ENCODE results near the gene SERPINA7. TPM values are rescaled to one million over a fixed set of nuclear protein-coding genes. Genes with fewer than 3 reads are reported as not detected.

SERPINA7 gene
- total RNA-seq, 1 donor from 2014 or later: not detected

DNA sequence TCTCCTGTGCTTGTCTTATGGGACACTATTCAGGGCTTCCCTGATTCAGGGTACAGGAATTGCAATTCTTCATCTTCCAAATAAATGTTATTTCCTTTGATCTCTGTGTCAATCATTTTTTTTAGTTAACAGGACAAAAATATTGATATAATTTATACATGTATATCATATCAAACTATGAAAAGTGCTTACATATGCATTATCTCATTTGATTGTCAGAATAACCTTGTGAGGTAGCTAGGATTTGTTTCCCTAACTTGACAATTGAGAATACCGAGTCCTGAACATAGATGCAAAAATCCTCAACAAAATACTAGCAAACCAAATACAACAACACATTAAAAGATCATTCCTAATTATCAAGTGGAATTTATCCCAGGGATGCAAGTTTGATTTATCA lies 11.5 kb upstream of the SERPINA7 start:
- Histone ChIP-seq H2AFZ (ENCODE audit: low read depth, low read length) (no peak overlapping the region), H3K9me3 (ENCODE audit: insufficient read depth, low read depth, low read length) (no peaks in the 10 kb centered on the region), H3K27me3 (ENCODE audit: insufficient read depth, low read length) (no peaks in the 10 kb centered on the region), H3K4me1 (ENCODE audit: insufficient read depth, low read length) (no peaks in the 10 kb centered on the region), H4K20me1 (ENCODE audit: insufficient read depth, low read length) (no peaks in the 10 kb centered on the region), H3K4me3 (ENCODE audit: insufficient read depth, low read depth, low read length) (no peak overlapping the region), H3K36me3 (ENCODE audit: insufficient read depth, low read length) (no peaks in the 10 kb centered on the region), H3K9ac (ENCODE audit: low read length) (no peak overlapping the region), H3K4me2 (ENCODE audit: low read length) (no peak overlapping the region), H3K27ac (ENCODE audit: low read depth, low read length) (no peak overlapping the region), H3K79me2 (ENCODE audit: insufficient read depth, low read length) (no peaks in the 10 kb centered on the region)
- Mint-ChIP-seq H3K9me3 (ENCODE audit: unreplicated experiment) (no peaks in the 10 kb centered on the region), H3K27me3 (ENCODE audit: low read depth, unreplicated experiment) (no peaks in the 10 kb centered on the region), H3K4me3 (ENCODE audit: unreplicated experiment) (no peak overlapping the region), H3K27ac (ENCODE audit: unreplicated experiment) (no peak overlapping the region), H3K4me1 (ENCODE audit: low read depth, unreplicated experiment) (no peaks in the 10 kb centered on the region), H3K36me3 (ENCODE audit: low read depth, unreplicated experiment) (no peaks in the 10 kb centered on the region)
- FAIRE-seq (no peak), DNase-seq (ENCODE audit: low read depth) (no peak)
- no peak for TF ChIP-seq EZH2 (IDR thresholded peaks at IDR 0.05; ENCODE audit: insufficient read depth, low read length)
- TF ChIP-seq, protein P1, sequence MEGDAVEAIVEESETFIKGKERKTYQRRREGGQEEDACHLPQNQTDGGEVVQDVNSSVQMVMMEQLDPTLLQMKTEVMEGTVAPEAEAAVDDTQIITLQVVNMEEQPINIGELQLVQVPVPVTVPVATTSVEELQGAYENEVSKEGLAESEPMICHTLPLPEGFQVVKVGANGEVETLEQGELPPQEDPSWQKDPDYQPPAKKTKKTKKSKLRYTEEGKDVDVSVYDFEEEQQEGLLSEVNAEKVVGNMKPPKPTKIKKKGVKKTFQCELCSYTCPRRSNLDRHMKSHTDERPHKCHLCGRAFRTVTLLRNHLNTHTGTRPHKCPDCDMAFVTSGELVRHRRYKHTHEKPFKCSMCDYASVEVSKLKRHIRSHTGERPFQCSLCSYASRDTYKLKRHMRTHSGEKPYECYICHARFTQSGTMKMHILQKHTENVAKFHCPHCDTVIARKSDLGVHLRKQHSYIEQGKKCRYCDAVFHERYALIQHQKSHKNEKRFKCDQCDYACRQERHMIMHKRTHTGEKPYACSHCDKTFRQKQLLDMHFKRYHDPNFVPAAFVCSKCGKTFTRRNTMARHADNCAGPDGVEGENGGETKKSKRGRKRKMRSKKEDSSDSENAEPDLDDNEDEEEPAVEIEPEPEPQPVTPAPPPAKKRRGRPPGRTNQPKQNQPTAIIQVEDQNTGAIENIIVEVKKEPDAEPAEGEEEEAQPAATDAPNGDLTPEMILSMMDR (IDR thresholded peaks at IDR 0.05; ENCODE audit: insufficient read depth, low read depth, low read length): no peak

DNA sequence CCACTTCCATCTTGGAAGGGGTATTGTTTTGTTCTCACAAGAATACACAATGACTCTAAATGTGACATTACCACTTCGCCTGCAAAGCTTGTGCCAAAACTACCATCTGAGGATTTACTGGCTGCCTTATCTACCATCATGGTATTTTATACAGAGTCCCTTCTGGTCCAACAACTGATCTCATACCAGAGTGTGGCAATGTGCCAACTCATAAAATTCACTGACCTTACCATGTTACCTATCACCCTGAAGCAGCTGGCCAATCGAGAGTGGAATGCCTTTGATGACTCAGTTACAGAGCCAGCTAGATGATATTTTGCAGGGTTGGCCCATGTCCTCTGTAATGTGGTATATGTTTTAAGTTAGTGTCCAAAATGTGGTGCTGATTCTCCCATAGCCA lies 3.8 kb upstream of the SERPINA7 start:
- H3K4me1 ChIP-seq (ENCODE audit: insufficient read depth, low read length): no peaks in the 10 kb centered on the region
- H4K20me1 ChIP-seq (ENCODE audit: insufficient read depth, low read length): no peaks in the 10 kb centered on the region
- Mint-ChIP-seq H3K9me3 (ENCODE audit: unreplicated experiment) (no peaks in the 10 kb centered on the region), H3K27me3 (ENCODE audit: low read depth, unreplicated experiment) (no peaks in the 10 kb centered on the region), H3K4me1 (ENCODE audit: low read depth, unreplicated experiment) (no peaks in the 10 kb centered on the region), H3K36me3 (ENCODE audit: low read depth, unreplicated experiment) (no peaks in the 10 kb centered on the region), H3K27ac (ENCODE audit: unreplicated experiment) (no peak overlapping the region), H3K4me3 (ENCODE audit: unreplicated experiment) (no peak overlapping the region)
- H3K4me3 ChIP-seq (ENCODE audit: insufficient read depth, low read depth, low read length): no peak overlapping the region
- H3K27ac ChIP-seq (ENCODE audit: low read depth, low read length): no peak overlapping the region
- no peaks in the 10 kb centered on the region for H3K9me3 ChIP-seq (ENCODE audit: insufficient read depth, low read depth, low read length)
- FAIRE-seq: no peak
- no peak overlapping the region for H3K4me2 ChIP-seq (ENCODE audit: low read length)
- DNase-seq (ENCODE audit: low read depth): no peak
- H3K36me3 ChIP-seq (ENCODE audit: insufficient read depth, low read length): no peaks in the 10 kb centered on the region
- no peaks in the 10 kb centered on the region for H3K27me3 ChIP-seq (ENCODE audit: insufficient read depth, low read length)
- H3K79me2 ChIP-seq (ENCODE audit: insufficient read depth, low read length): no peaks in the 10 kb centered on the region
- no peak overlapping the region for H2AFZ ChIP-seq (ENCODE audit: low read depth, low read length)
- no peak overlapping the region for H3K9ac ChIP-seq (ENCODE audit: low read length)
- TF ChIP-seq, protein P1 (IDR thresholded peaks at IDR 0.05; ENCODE audit: insufficient read depth, low read depth, low read length): no peak
- no peak for TF ChIP-seq EZH2 (IDR thresholded peaks at IDR 0.05; ENCODE audit: insufficient read depth, low read length)

DNA sequence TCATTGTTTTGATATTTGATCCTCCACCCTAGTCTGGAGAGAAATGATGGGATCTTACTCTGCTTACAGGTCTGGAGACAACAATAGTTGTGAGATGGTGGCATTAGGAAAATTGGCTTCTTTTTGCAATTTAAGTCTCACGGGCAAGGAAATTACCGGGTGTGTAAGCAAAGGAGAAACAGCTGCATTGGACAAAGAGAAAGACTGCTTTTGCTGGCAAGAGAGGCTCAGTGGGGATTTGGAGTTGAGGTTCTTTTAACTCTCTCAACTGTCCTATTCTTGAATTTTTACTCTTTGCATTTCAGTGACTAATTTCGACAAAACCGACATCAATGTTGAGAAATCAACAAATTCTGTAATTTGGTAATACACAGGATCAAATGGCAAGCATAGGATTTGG lies 2.3 kb upstream of the SERPINA7 start:
- no peak overlapping the region for H3K4me2 ChIP-seq (ENCODE audit: low read length)
- Mint-ChIP-seq H3K36me3 (ENCODE audit: low read depth, unreplicated experiment) (no peaks in the 10 kb centered on the region), H3K27ac (ENCODE audit: unreplicated experiment) (no peak overlapping the region), H3K4me3 (ENCODE audit: unreplicated experiment) (no peak overlapping the region), H3K4me1 (ENCODE audit: low read depth, unreplicated experiment) (no peaks in the 10 kb centered on the region), H3K27me3 (ENCODE audit: low read depth, unreplicated experiment) (no peaks in the 10 kb centered on the region), H3K9me3 (ENCODE audit: unreplicated experiment) (no peaks in the 10 kb centered on the region)
- H2AFZ ChIP-seq (ENCODE audit: low read depth, low read length): no peak overlapping the region
- no peak overlapping the region for H3K9ac ChIP-seq (ENCODE audit: low read length)
- H3K27ac ChIP-seq (ENCODE audit: low read depth, low read length): no peak overlapping the region
- TF ChIP-seq, protein P1 (IDR thresholded peaks at IDR 0.05; ENCODE audit: insufficient read depth, low read depth, low read length): no peak
- no peak for TF ChIP-seq EZH2 (IDR thresholded peaks at IDR 0.05; ENCODE audit: insufficient read depth, low read length)
- DNase-seq (ENCODE audit: low read depth) (no peak), FAIRE-seq (peak; percentile 96)
- no peaks in the 10 kb centered on the region for H3K27me3 ChIP-seq (ENCODE audit: insufficient read depth, low read length)
- H3K79me2 ChIP-seq (ENCODE audit: insufficient read depth, low read length): no peaks in the 10 kb centered on the region
- no peak overlapping the region for H3K4me3 ChIP-seq (ENCODE audit: insufficient read depth, low read depth, low read length)
- no peaks in the 10 kb centered on the region for H4K20me1 ChIP-seq (ENCODE audit: insufficient read depth, low read length)
- H3K36me3 ChIP-seq (ENCODE audit: insufficient read depth, low read length): no peaks in the 10 kb centered on the region
- no peaks in the 10 kb centered on the region for H3K9me3 ChIP-seq (ENCODE audit: insufficient read depth, low read depth, low read length)
- no peaks in the 10 kb centered on the region for H3K4me1 ChIP-seq (ENCODE audit: insufficient read depth, low read length)
